Hepatocyte (in vitro differentiated cells): ENCODE data around the gene TMCC3.

Source experiments
- CTCF ChIP-seq: fragments of 200-600 bp; sonication (generic); IDR thresholded peaks from 2 replicates; pipeline ENCODE4 v1.5.1; 2016; ENCODE audit warnings: antibody characterized with exemption, mild to moderate bottlenecking; ENCODE audit not compliant: poor library complexity
- EZH2 ChIP-seq: fragments of 200-600 bp; sonication (generic); IDR thresholded peaks from 2 replicates; pipeline ENCODE4 v1.6.1; 2016; ENCODE audit warnings: antibody characterized with exemption, mild to moderate bottlenecking, borderline replicate concordance
- EZH2phosphoT487 ChIP-seq: fragments of 200-600 bp; sonication (generic); IDR thresholded peaks from one replicate; pipeline ENCODE4 v1.6.1; 2018; ENCODE audit warnings: antibody characterized with exemption, mild to moderate bottlenecking, low read depth, moderate library complexity; ENCODE audit not compliant: unreplicated experiment, severe bottlenecking

GRCh38 chr12:94628819-94629472 is 21.4 kb downstream of the TMCC3 start:
- TF ChIP-seq CTCF: no peak
- no peak for TF ChIP-seq EZH2
- TF ChIP-seq EZH2phosphoT487: no peak
